HEK293 (cell line): ENCODE measurements around the gene SMC1B.

Source experiments
- CTCF ChIA-PET: fragments of 350-600 bp; formaldehyde crosslinking; extraction: SDS; loops from one replicate; lab custom pipeline; 2021; ENCODE audit warnings: antibody characterized with exemption; lab: Yijun Ruan, JAX
- POLR2A ChIA-PET: fragments of 300-600 bp; formaldehyde crosslinking; extraction: SDS; loops from one replicate; lab custom pipeline; 2020; ENCODE audit warnings: antibody characterized with exemption, inconsistent platforms; lab: Yijun Ruan, JAX
- H3K27ac ChIP-seq: fragments of 200-500 bp; sonication (Bioruptor generic); 2 replicates; pipeline ENCODE4 v1.5.1; 2014; ENCODE audit warnings: low read depth, low read length, control low read depth, inconsistent platforms; ENCODE audit errors: extremely low read depth
- H3K36me3 ChIP-seq, 2 experiments: fragments of 200-500 bp in 1 of 2; sonication (Bioruptor generic) in 1 of 2; 1 replicate in 1 of 2; 2 replicates in 1 of 2; pipeline ENCODE4 v1.5.1; 2014 to 2017; ENCODE audit warnings: inconsistent platforms in 2 of 2, low read length in 2 of 2; ENCODE audit not compliant: control insufficient read depth in 2 of 2, insufficient read depth in 1 of 2
- H3K4me1 ChIP-seq: fragments of 200-500 bp; sonication (Bioruptor generic); 2 replicates; pipeline ENCODE4 v1.5.1; 2014; ENCODE audit warnings: mild to moderate bottlenecking, low read length, inconsistent platforms; ENCODE audit not compliant: control insufficient read depth, insufficient read depth
- H3K4me3 ChIP-seq: 2 replicates; pipeline ENCODE4 v1.5.1; 2011; ENCODE audit warnings: low read depth, mild to moderate bottlenecking, control low read depth, low read length, moderate library complexity
- H3K9me3 ChIP-seq: fragments of 200-500 bp; sonication (Bioruptor generic); 2 replicates; pipeline ENCODE4 v1.5.1; 2014; ENCODE audit warnings: low read depth, low read length, inconsistent platforms; ENCODE audit not compliant: control insufficient read depth, insufficient read depth
- BCL11A ChIP-seq: fragments of 450-650 bp; formaldehyde crosslinking; IDR thresholded peaks from 2 replicates; pipeline ENCODE4 v1.5.1; 2016; ENCODE audit warnings: low read depth, missing biosample characterization, missing genetic modification characterization
- KLF10 ChIP-seq: fragments of 450-650 bp; IDR thresholded peaks from 2 replicates; pipeline ENCODE4 v1.5.1; 2018; ENCODE audit warnings: missing biosample characterization, mild to moderate bottlenecking, missing genetic modification characterization
- MYNN ChIP-seq: fragments of 450-650 bp; formaldehyde crosslinking; IDR thresholded peaks from 2 replicates; pipeline ENCODE4 v1.5.1; 2016; ENCODE audit warnings: missing biosample characterization, missing genetic modification characterization, borderline replicate concordance
- TSHZ1 ChIP-seq: fragments of 450-650 bp; formaldehyde crosslinking; IDR thresholded peaks from 2 replicates; pipeline ENCODE4 v1.5.1; 2016; ENCODE audit warnings: missing biosample characterization, missing genetic modification characterization, borderline replicate concordance
- WT1 ChIP-seq: fragments of 450-650 bp; formaldehyde crosslinking; IDR thresholded peaks from 2 replicates; pipeline ENCODE4 v1.5.1; 2016; ENCODE audit warnings: missing biosample characterization, missing genetic modification characterization
- ZBTB21 ChIP-seq: fragments of 450-650 bp; formaldehyde crosslinking; IDR thresholded peaks from 2 replicates; pipeline ENCODE4 v1.5.1; 2017; ENCODE audit warnings: missing biosample characterization, missing genetic modification characterization
- ZBTB26 ChIP-seq: fragments of 450-650 bp; formaldehyde crosslinking; optimal IDR thresholded peaks from 2 replicates; pipeline ENCODE3; 2016; ENCODE audit warnings: missing biosample characterization, mild to moderate bottlenecking, missing genetic modification characterization
- ZNF121 ChIP-seq: fragments of 450-650 bp; formaldehyde crosslinking; IDR thresholded peaks from 2 replicates; pipeline ENCODE4 v1.5.1; 2016; ENCODE audit warnings: missing biosample characterization, missing genetic modification characterization
- ZNF184 ChIP-seq: fragments of 450-650 bp; IDR thresholded peaks from 2 replicates; pipeline ENCODE4 v1.5.1; 2018; ENCODE audit warnings: missing biosample characterization, mild to moderate bottlenecking, missing genetic modification characterization
- ZNF19 ChIP-seq: fragments of 450-650 bp; formaldehyde crosslinking; IDR thresholded peaks from 2 replicates; pipeline ENCODE4; 2016; ENCODE audit warnings: missing biosample characterization, missing genetic modification characterization, low read depth
- ZNF416 ChIP-seq: fragments of 450-650 bp; formaldehyde crosslinking; IDR thresholded peaks from 2 replicates; pipeline ENCODE4 v1.5.1; 2016; ENCODE audit warnings: missing biosample characterization, missing genetic modification characterization
- ZNF580 ChIP-seq: fragments of 450-650 bp; formaldehyde crosslinking; IDR thresholded peaks from 2 replicates; pipeline ENCODE4 v1.5.1; 2016; ENCODE audit warnings: missing biosample characterization, missing genetic modification characterization
- ZNF664 ChIP-seq: fragments of 450-650 bp; formaldehyde crosslinking; IDR thresholded peaks from 2 replicates; pipeline ENCODE4 v1.5.1; 2016; ENCODE audit warnings: missing biosample characterization, missing genetic modification characterization
- ZNF692 ChIP-seq: fragments of 450-650 bp; formaldehyde crosslinking; IDR thresholded peaks from 2 replicates; pipeline ENCODE4 v1.5.1; 2016; ENCODE audit warnings: missing biosample characterization, missing genetic modification characterization
- ZNF707 ChIP-seq: fragments of 450-650 bp; formaldehyde crosslinking; IDR thresholded peaks from 2 replicates; pipeline ENCODE4 v1.5.1; 2016; ENCODE audit warnings: missing biosample characterization, missing genetic modification characterization
- TF ChIP-seq, protein P1 (sequence below): fragments of 450-650 bp; formaldehyde crosslinking; conservative IDR thresholded peaks from 2 replicates; pipeline ENCODE4 v1.5.1; 2016; ENCODE audit warnings: low read depth, missing biosample characterization, missing genetic modification characterization
- TF ChIP-seq, protein P2 (sequence below): fragments of 450-650 bp; formaldehyde crosslinking; IDR thresholded peaks from 2 replicates; pipeline ENCODE4 v1.5.1; 2016; ENCODE audit warnings: missing biosample characterization, missing genetic modification characterization
- TF ChIP-seq, protein P3 (sequence below): fragments of 450-650 bp; formaldehyde crosslinking; IDR thresholded peaks from 2 replicates; pipeline ENCODE4 v1.5.0; 2017; ENCODE audit warnings: missing biosample characterization, missing genetic modification characterization, borderline replicate concordance

The SMC1B gene

GRCh38 chr22:45421349-45422055 is 8.1 kb upstream of the SMC1B start:
- H3K4me3 ChIP-seq, result no peak overlapping the region
- H3K27ac ChIP-seq, result no peak overlapping the region
- ChIA-PET CTCF (interaction anchor here (1.1 kb wide), 1 partner anchor 17 kb away, joined by 3 read pairs; no protein-coding TSS in a partner anchor), POLR2A (no interaction called here)
- no peaks in the 10 kb centered on the region for H3K9me3 ChIP-seq
- H3K4me1 ChIP-seq, result no peaks in the 10 kb centered on the region
- no peak for TF ChIP-seq ZNF692 (tag by site-specific recombination)
- no peak for TF ChIP-seq ZNF121 (tag by site-specific recombination)
- no peak for TF ChIP-seq MYNN (tag by site-specific recombination)
- TF ChIP-seq ZBTB21 (tag by site-specific recombination), result no peak
- no peak for TF ChIP-seq BCL11A (tag by site-specific recombination)
- TF ChIP-seq ZNF416 (tag by site-specific recombination), result no peak
- no peak for TF ChIP-seq TSHZ1 (tag by site-specific recombination)
- TF ChIP-seq WT1 (tag by site-specific recombination), result no peak
- TF ChIP-seq ZBTB26 (tag by site-specific recombination), result no peak
- no peak for TF ChIP-seq KLF10 (tag by site-specific recombination)
- TF ChIP-seq, protein P1, sequence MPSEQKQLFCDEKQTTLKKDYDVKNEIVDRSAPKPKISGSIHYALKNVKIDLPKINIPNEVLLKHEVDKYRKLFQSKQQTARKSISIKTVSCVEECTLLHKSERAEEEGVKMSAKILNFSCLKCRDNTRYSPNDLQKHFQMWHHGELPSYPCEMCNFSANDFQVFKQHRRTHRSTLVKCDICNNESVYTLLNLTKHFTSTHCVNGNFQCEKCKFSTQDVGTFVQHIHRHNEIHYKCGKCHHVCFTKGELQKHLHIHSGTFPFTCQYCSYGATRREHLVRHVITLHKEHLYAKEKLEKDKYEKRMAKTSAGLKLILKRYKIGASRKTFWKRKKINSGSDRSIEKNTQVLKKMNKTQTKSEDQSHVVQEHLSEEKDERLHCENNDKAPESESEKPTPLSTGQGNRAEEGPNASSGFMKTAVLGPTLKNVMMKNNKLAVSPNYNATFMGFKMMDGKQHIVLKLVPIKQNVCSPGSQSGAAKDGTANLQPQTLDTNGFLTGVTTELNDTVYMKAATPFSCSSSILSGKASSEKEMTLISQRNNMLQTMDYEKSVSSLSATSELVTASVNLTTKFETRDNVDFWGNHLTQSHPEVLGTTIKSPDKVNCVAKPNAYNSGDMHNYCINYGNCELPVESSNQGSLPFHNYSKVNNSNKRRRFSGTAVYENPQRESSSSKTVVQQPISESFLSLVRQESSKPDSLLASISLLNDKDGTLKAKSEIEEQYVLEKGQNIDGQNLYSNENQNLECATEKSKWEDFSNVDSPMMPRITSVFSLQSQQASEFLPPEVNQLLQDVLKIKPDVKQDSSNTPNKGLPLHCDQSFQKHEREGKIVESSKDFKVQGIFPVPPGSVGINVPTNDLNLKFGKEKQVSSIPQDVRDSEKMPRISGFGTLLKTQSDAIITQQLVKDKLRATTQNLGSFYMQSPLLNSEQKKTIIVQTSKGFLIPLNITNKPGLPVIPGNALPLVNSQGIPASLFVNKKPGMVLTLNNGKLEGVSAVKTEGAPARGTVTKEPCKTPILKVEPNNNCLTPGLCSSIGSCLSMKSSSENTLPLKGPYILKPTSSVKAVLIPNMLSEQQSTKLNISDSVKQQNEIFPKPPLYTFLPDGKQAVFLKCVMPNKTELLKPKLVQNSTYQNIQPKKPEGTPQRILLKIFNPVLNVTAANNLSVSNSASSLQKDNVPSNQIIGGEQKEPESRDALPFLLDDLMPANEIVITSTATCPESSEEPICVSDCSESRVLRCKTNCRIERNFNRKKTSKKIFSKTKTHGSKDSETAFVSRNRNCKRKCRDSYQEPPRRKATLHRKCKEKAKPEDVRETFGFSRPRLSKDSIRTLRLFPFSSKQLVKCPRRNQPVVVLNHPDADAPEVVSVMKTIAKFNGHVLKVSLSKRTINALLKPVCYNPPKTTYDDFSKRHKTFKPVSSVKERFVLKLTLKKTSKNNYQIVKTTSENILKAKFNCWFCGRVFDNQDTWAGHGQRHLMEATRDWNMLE (tag by site-specific recombination), result no peak
- no peak for TF ChIP-seq ZNF707 (tag by site-specific recombination)
- TF ChIP-seq, protein P2, sequence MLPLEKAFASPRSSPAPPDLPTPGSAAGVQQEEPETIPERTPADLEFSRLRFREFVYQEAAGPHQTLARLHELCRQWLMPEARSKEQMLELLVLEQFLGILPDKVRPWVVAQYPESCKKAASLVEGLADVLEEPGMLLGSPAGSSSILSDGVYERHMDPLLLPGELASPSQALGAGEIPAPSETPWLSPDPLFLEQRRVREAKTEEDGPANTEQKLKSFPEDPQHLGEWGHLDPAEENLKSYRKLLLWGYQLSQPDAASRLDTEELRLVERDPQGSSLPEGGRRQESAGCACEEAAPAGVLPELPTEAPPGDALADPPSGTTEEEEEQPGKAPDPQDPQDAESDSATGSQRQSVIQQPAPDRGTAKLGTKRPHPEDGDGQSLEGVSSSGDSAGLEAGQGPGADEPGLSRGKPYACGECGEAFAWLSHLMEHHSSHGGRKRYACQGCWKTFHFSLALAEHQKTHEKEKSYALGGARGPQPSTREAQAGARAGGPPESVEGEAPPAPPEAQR, result no peak
- no peak for TF ChIP-seq ZNF184 (tag by site-specific recombination)
- TF ChIP-seq ZNF19, result no peak
- no peak for TF ChIP-seq ZNF580 (tag by site-specific recombination)
- TF ChIP-seq, protein P3, sequence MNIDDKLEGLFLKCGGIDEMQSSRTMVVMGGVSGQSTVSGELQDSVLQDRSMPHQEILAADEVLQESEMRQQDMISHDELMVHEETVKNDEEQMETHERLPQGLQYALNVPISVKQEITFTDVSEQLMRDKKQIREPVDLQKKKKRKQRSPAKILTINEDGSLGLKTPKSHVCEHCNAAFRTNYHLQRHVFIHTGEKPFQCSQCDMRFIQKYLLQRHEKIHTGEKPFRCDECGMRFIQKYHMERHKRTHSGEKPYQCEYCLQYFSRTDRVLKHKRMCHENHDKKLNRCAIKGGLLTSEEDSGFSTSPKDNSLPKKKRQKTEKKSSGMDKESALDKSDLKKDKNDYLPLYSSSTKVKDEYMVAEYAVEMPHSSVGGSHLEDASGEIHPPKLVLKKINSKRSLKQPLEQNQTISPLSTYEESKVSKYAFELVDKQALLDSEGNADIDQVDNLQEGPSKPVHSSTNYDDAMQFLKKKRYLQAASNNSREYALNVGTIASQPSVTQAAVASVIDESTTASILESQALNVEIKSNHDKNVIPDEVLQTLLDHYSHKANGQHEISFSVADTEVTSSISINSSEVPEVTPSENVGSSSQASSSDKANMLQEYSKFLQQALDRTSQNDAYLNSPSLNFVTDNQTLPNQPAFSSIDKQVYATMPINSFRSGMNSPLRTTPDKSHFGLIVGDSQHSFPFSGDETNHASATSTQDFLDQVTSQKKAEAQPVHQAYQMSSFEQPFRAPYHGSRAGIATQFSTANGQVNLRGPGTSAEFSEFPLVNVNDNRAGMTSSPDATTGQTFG (tag by site-specific recombination), result no peak
- TF ChIP-seq ZNF664 (tag by site-specific recombination), result no peak
- H3K36me3 ChIP-seq, result no peaks in the 10 kb centered on the region; a peak in 1 of 3 replicates
